ENCODE results near the gene RBFOX2.

The RBFOX2 gene

DNA sequence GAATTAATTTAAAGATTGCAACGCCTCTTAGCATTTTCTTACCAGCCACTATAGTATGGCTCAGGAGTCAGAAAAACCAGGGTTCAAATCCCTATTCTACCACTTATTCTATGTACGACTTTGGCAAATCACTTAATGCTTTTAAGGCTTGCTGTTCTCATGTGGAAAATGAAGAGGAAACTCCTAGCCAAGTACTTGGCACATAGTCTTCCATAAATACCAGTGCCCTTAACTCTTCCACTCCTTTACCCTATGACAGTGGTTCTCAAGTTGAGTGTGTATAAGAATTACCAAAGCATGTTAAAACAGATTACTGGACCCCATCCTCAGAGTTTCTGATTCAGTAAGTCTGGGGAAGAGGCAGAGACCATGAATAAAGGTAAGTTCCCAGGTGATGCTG lies 107.6 kb downstream of the RBFOX2 start:
- no peak for DNase-seq

DNA sequence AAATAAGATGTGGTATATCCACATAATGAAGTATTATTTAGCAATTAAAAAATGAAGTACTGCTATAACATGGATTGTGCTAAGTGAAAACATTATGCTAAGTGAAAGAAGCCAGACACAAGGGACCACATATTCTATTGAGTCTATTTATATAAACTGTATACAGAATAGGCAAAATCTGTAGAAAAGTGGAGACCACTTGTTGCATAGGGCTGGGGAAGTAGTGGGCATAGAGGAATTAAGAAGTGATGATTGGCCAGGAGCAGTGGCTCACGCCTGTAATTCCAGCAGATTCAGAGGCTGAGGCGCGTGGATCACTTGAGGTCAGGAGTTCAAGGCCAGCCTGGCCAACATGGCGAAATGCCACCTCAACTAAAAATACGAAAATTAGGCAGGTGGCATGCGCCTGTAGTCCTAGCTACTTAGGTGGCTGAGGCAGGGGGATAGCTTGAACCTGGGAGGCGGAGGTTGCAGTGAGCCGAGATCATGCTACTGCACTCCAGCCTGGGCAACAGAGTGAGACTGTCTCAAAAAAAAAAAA lies 109.6 kb downstream of the RBFOX2 start:
- no peak for DNase-seq

DNA sequence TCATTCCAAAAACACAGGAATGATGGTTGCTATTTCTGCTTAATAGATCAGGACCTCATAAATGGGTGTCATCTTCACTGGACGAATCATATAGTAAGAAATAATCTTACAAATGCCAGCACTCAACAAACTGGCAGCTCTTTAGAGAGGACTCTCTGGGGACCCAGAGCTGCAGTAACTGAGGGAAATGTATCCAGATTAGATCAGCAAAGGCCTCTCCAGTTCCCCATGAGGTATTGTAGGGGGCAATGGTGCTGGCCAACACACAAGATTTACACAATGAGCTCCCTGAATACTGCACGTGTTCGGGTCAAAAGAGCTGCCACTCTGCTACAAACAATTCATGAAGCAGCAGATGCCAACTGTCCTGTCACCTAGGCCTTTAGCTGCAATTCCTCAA lies 110.2 kb downstream of the RBFOX2 start:
- DNase-seq: no peak

DNA sequence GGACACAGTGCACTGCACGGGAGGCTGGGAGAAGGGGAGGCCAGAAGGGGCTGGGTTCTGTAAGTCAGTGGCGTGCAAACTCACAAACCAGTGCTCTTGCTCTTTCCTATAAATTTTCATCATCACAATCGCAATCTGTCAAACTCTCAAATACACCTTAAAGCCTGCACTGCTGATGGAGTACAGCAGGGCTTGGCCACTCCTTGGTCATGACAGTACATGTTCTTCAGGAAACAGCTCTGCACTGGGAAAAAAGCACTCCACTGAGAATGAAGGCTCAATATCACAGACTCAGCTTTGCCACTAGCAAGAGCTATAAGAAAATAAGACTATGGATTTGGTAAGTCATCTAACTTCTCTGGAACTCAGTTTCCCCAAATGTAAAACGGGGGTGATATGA lies 111.0 kb downstream of the RBFOX2 start:
- DNase-seq: no peak

DNA sequence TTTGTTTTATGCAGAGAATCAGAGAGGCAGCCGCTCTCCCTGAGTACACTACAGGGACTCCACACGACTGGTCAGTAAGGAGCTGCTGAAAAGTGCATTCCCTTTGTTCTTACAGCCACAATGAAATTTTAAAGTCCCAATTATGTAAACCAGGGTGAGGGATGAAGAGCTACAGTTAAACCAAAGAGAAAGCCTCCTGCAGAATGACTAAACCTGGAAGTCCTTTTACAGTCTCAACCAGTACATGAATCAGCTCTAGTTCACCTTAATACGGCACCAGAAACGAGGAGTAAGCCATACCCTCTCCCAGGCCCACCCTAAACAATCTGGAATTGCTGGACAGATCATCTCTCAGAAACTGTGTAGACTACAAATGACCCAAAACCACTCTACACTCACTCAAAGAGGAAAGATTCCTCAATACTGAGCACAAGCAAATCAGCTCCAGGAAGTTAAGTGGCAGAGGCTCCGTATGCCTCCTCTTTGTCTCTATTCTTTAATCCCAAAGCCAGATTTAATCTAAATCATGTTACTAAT lies 113.1 kb downstream of the RBFOX2 start:
- DNase-seq: no peak

DNA sequence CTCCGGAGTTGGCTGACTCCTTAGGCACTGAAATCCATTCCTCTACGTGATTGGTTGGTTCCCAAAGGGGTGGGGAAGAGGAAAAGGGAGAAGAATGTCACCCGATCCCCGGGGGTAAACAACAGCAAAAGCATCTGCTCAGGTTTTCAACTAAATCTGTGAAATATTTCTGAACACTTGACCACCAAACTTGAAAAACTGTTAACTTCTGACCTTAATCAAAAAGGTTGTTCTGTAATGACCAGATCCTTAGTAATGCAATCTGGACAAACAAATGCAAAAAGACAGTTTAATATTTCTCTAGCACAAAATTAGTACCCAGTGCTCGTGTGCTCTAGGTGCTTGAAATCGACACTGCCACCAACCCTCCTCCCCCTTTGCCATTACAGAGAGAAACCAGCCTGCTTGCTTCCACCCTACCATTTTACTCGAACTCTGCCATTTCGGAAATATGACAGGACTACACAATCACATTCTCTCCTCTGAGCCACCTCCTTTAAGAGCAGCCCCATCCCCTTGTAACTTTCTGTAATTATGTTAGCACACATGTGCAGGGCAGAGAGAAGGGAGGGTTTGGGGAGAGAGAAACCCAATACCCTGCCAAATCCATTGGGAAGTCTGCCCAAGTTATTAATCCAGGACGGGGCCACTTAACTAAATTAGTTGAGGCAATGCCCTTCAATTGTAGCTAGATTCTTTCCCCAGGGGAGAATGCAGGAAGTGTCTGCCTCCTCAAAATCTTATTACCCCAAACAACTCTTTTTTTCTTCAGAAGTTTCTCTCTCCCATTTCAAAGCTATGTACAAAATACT lies 113.8 kb downstream of the RBFOX2 start:
- DNase-seq: peak; percentile 7

DNA sequence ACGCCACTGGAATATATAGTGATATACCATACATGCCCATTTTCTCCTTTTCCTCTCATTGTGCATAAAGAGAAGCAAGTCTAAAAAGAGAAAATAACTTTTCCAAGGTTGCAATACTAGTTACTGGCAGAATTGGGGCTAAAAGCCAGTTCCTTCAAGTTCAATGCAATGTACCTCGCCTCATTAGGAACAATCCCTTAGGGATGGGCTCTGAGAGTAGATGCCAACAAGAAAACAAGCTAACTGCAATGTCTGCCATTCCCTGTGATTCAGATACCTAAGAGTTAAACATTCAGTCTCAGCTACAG lies 114.3 kb downstream of the RBFOX2 start:
- no peak for DNase-seq

DNA sequence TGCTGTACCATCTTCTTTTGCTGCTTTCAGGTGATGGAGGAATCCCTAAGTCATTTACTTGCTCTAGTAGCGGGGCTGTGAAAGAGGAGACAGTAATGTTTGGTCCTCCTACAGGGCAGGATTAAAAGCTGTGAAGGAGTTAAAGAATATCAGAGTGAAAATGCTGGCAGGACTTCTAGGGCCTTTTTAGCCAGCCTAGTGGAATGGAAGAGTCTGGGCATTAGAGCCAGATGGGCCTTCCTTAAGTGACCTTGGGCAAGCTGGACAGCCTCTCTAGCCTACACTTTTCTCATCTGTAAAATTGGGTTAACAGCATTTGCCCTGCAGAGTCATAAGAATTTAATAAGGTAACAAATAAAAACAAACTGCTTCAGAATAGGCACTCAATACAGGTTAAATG lies 114.7 kb downstream of the RBFOX2 start:
- no peak for DNase-seq

DNA sequence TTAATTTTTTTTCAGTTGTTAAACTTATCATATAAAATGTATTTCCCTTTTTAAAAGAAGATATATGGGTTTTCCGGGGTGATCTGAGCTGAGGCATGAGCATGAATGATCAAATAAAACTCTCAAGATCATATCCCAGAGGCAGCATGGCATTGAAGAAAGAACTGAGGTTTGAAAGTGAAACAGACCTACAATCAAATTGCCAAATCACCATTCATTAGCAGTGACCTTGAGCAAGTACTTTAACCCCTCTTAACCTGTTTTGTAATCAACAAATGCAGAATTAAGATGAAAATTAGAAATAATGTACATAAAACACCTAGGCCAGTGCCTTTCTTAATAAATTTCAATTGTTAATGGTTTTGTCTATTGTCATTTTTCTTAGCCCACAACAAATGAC lies 116.0 kb downstream of the RBFOX2 start:
- DNase-seq: no peak

DNA sequence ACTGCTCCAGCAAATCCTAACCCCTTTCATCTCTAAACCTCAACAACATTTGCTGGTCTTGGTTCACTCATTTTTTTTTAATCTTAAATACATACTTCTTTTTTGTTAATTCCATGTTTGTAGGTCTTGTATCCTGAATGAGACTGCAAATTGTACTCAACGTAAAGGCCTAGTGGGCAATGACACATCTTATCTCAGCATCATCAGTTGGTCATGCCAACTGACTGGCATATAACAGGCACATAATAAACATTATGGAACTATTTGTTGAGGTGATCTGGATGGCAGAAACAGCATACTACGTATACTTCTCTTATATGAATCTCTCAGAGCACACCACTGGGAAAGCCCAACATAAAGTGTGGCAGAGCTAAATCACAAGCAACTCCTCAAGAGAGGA lies 116.7 kb downstream of the RBFOX2 start:
- no peak for DNase-seq

DNA sequence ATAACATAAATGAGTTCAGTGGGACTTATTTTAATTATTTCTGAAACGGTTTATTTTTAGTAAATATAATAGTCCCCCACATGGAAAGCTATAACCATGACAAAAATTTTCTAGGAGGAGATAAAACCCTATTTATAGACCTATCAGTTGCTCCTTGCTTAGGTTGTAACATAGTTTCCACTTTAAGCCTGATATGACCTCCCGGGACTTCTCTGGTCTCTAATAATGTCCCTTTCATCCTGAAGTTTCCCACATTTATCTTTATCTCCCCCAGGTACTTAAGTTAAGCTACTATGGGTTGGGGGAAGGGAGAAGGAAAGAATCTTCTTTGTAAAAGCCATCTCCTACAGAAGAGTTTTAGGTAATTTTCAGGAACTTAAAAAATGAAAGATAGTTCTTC lies 117.7 kb downstream of the RBFOX2 start:
- DNase-seq: no peak

DNA sequence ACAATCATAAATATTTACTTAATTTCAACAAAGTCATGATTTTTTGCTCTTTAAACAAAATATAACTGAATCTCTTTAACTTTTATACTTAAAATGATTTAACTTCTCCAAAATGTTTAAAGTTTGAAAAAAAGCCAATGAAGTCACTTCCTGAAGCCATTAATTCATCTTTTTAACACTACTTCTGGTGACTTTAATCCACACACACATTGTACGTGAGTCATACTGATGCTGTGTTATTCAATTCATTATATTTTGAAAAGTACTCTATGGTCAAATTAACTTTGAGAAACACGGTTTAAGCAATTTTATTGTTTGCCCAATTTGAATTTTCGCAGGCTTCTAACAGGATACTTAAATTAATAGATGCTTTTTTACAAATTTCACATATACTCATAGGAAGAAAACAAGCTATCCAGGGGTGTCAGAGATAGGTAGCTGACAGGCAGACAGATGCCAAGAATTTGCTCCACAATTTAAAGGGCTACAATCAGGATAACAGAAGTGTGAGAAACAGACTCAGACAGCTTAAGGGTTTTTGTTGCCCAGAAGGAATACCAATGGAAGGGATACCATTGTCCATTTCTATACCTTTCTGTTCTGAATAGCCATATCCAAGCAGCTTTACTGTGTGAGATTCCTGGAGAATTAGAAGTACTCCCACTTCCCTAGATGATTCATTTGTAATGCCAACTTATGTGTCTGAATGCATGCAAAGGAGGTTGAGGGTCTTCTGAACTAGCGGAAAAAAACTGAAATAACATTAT lies 118.4 kb downstream of the RBFOX2 start:
- no peak for DNase-seq

DNA sequence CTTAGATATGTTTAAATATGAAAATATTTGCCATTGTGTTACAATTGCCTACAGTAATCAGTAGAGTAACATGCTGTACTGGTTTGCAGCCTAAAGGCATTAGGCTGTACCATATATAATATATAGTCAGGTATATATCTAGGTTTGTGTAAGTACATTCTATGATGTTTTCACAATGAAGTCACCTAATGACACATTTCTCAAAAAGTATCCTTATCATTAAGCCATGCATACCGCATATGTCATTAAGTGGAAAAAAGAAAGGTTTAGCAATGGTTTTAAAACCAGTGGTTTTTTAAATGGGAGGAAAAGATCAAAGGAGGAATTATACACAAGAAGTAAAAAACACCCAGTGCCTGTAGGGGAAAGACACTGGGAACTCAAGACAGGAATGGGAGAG lies 122.7 kb downstream of the RBFOX2 start:
- no peak for DNase-seq

DNA sequence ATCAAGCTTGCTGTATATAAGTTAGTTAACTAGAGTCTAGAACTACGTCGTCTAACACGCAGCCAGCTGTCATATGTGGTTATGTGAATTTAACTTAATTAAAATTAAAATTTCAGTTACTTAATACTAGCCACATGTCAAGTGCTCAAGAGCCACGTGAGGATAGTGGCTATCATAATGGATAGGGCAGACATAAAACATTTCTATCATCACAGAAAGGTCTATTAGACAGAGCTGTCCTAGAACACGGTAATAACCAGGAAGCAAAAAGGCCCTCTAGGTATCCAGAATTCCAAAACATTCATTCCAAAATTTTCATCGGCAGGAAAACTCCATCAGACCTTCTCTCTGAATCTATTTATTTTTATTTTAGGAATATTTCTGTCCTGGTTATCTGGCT lies 123.9 kb downstream of the RBFOX2 start:
- no peak for DNase-seq

DNA sequence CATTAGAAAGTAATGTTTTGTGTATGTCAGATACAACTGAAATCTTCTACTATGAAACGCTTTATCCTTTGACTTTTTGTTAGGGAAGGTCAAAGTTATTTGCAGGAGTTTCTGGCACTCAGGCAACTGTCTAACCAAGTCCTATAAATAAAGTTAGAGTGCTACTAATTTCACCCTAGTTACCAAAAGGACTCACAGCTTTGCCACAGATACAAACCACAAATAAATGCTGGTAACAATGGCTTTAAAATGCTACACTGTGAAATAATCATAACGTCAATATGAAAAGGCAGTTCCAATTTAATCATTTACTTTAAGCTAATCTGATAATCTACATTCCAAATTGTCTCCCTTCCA lies 124.3 kb downstream of the RBFOX2 start:
- no peak for DNase-seq

DNA sequence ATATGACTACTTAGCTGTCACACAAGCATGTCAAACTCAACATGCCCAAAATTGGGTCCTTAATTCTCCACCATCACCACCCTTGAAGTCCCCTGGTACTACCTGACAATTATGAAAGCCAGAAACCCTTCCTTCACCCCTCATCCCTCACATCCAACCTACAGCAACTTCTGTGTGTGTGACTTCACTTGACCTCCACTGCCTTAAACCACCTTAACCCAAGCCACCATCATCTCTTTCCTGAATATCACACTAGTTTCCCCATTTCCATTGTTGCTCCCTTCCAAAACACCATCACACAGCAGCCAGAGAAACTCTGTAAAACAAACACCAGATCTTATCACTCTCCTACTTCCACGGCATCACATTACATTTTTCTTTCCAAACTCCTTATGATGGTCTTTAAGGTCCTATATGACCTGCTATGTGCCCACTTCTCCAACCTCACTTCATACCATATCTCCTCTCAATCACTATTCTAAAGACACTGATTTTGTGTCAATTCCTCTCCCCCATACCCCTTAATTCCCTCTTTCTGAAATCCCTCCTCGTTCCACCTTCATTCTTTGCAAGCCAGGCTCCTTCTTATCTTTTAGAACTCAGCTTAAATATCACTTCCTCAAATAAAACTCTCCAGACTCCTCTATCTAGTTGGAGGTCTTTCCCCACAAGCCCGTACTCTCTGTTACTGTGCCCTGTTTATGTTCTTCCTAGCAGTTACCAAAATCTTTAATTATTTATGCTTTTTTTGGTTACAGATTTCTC lies 124.9 kb downstream of the RBFOX2 start:
- DNase-seq: no peak

DNA sequence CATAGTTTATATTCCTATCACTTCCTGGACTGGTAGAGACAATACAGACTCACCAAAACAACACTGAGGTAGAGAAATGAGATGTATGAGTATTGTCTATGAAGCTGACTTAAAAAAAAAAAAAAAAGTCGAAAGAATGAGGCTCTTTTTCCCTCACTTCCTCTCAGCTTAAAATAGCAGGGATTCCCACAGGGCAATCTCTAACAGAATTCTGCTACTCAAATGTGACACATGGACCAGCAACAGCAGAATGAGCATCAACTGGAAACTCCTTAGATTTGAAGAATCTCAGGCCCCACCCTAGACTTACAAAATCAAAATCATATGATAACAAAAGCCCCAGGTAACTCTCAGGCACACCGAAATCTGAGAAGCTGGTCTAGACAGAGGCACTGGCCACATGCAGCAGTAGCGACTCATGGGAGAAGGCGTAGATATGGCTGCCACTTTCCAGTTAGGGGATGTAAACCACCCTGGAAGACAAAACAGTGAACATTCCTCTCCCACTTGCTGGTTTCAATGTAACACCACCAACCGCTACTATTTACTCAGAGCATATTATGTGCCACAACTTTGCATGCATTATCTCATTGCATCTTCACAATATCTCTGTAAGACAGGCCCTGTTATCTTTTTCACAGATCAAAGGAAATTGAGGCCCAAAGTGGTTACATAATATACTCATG lies 128.0 kb downstream of the RBFOX2 start:
- peak; percentile 19 for DNase-seq

DNA sequence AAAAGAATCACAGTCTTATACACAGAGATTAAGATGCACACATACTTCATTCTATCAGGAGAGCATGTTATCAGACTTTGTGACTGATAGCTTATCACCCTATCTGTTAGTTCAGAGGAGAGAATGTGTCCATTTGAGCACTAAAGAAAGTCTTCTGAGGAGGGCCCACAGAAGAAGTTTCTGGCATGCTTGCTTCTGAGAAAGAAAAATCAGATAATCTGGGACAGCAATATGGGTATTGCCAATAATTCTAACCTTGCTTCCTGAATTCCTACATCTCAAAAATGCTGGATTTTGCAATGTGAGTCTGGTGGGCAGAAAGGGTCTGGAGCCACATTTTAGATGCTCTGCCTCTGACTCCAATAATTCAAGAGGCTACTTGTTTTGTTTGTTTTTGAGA lies 128.9 kb downstream of the RBFOX2 start:
- no peak for DNase-seq

DNA sequence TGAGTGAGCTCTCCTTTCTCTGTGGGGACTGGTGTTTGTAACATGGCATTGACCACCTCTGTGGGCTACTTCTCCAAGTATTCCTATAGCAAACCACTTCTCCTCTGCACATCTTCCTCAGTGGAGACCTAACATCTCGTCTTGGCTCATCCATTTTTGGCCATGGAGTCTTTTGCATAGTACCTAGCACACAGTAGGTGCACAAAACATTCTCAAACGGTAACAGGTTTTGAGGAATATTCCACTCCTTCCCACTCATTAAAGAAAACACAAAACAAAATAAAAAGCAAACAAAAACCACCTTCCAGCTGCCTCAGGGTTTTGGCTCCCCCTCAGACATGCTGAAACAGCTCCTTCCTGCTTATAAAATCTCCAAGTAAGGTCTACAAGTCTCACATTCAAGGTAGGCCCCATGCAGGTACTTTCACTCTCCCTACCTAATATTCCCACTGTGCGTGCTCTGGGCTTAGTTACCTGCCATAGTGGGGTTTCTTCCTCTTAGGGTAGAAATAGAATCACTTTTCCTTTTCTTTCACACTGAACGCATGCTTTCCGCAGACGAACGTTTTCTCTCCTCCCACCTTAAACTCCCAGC lies 132.4 kb downstream of the RBFOX2 start:
- DNase-seq: no peak

DNA sequence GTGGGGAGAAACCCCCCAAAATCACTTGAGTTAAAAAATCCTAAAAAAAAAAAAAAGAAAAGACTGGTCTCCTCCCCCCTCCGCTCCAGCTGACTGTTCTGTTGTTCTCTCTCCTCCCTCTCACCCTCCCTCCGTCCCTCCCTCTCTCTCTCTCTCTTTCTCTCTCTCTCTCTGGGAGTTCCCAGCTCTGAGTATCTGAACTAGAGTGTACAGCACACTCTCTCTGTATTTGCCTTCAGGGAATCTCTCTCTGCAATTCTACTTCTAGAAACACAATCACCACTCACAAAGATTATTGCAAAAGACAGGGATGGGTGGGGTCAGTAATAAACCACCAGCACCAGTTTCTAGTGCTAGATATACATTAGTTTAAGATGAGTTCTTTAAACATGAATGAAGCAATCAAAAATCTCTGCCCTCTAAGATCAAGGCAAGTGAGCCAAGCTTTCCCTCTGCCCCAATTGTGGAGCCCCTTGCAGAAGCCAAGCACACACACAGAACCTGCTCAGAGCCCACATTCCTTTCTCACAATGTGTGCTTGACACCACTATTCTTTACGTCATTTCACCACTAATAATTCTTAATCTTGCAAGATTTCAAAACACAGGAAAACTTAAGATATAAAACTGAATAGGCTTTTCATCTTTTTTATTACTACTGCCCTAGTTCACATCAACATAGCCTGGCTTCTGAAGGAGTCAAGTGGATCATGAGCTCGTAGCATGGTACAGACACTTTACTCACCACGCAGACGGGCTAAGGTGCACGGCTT lies 133.5 kb downstream of the RBFOX2 start:
- DNase-seq: no peak

DNA sequence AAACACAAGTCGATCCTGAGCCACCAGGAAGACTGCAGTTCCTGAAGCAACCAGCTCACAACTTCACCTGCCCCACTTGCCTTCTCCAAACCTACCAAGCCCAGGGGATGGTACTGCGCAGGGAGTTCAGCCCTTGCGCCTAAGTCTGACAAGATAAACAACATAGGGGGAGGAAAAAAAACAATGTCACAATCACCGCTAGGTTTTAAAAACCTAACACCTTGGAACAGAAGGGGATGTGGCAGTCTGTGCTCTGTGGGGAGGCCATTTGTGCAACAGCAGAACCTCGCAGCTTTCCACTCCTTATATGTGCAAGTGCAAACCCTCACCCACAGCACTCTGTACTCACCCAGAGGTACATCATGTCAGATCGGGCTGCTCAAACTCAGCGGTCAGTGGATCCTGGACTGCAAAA lies 134.2 kb downstream of the RBFOX2 start:
- no peak for DNase-seq

DNA sequence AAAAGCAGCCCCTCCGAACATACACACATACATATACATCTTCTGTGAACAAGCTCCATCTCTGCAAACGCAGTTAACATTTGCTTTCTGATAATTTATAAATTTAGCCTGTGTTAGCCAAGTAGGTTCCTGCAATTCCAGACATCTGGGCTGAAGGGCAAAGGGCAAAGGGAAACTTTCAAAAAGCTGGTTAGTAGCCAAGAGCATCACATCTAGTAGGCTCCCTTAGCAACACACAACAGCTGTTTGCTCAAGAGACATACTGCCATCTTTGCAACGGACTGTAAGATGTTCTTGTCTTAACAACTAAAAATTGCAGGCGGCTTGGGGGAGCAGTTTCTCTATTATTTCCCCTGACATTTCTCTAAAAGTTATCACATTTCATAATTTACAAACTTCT lies 134.9 kb downstream of the RBFOX2 start:
- no peak for DNase-seq

Measured in CD4-positive, alpha-beta T cell treated with Interleukin-21 for 1 hour (primary cell).